Endothelial cell of hepatic sinusoid (primary cell): Measurements from ENCODE around the gene ACO1.

Experiments
- in situ Hi-C: cut with HindIII; loops from 2 replicates; pipeline ENCODE4 v1.10.0; 2017; ENCODE audit warnings: low sequenced_read_pairs

Gene ACO1

GRCh38 chr9:32483343-32483742 is 98.9 kb downstream of the ACO1 start:
- in situ Hi-C loops = no loop called here

- in situ Hi-C loops = no loop called here
Measured at GRCh38 chr9:32486839-32487562, 102.6 kb downstream of the ACO1 start.

- in situ Hi-C loops = no loop called here
Measured at GRCh38 chr9:32487981-32488380, 103.5 kb downstream of the ACO1 start.

- in situ Hi-C loops = no loop called here
Measured at GRCh38 chr9:32490601-32491000, 106.2 kb downstream of the ACO1 start.

- in situ Hi-C loops = no loop called here
Measured at GRCh38 chr9:32497921-32498320, 113.5 kb downstream of the ACO1 start.

GRCh38 chr9:32500768-32501167 is 116.3 kb downstream of the ACO1 start:
- in situ Hi-C loops = no loop called here

GRCh38 chr9:32501868-32502267 is 117.4 kb downstream of the ACO1 start:
- in situ Hi-C loops = no loop called here

- in situ Hi-C loops = no loop called here
Measured at GRCh38 chr9:32502464-32502863, 118.0 kb downstream of the ACO1 start.

GRCh38 chr9:32503008-32503407 is 118.6 kb downstream of the ACO1 start:
- in situ Hi-C loops = no loop called here
